Measurements from ENCODE around the gene TRAF3.

DNA sequence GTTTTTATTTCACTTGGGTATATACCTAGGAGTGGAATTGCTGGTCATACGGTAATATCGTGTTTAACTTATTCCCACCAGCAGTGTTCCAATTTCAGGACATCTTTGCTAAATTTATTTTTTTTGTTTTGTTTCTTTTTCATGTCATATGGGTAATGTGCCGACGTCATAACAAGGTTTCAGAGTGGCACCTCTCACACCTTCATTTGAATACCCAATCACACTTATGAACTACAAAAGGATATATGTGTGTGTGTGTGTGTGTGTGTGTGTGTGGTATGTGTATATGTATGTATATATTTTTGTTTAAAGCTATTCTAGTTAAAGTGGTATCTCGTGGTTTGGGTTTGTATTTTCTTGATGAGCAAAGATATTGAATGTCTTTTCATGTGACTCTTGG lies 12.1 kb downstream of the TRAF3 start:
- TF ChIP-seq, protein P1, sequence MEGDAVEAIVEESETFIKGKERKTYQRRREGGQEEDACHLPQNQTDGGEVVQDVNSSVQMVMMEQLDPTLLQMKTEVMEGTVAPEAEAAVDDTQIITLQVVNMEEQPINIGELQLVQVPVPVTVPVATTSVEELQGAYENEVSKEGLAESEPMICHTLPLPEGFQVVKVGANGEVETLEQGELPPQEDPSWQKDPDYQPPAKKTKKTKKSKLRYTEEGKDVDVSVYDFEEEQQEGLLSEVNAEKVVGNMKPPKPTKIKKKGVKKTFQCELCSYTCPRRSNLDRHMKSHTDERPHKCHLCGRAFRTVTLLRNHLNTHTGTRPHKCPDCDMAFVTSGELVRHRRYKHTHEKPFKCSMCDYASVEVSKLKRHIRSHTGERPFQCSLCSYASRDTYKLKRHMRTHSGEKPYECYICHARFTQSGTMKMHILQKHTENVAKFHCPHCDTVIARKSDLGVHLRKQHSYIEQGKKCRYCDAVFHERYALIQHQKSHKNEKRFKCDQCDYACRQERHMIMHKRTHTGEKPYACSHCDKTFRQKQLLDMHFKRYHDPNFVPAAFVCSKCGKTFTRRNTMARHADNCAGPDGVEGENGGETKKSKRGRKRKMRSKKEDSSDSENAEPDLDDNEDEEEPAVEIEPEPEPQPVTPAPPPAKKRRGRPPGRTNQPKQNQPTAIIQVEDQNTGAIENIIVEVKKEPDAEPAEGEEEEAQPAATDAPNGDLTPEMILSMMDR (IDR thresholded peaks at IDR 0.05), result no peak
- TF ChIP-seq POLR2AphosphoS5 (IDR thresholded peaks at IDR 0.05; ENCODE audit: low read depth, low read length), result no peak
- TF ChIP-seq, protein P2, sequence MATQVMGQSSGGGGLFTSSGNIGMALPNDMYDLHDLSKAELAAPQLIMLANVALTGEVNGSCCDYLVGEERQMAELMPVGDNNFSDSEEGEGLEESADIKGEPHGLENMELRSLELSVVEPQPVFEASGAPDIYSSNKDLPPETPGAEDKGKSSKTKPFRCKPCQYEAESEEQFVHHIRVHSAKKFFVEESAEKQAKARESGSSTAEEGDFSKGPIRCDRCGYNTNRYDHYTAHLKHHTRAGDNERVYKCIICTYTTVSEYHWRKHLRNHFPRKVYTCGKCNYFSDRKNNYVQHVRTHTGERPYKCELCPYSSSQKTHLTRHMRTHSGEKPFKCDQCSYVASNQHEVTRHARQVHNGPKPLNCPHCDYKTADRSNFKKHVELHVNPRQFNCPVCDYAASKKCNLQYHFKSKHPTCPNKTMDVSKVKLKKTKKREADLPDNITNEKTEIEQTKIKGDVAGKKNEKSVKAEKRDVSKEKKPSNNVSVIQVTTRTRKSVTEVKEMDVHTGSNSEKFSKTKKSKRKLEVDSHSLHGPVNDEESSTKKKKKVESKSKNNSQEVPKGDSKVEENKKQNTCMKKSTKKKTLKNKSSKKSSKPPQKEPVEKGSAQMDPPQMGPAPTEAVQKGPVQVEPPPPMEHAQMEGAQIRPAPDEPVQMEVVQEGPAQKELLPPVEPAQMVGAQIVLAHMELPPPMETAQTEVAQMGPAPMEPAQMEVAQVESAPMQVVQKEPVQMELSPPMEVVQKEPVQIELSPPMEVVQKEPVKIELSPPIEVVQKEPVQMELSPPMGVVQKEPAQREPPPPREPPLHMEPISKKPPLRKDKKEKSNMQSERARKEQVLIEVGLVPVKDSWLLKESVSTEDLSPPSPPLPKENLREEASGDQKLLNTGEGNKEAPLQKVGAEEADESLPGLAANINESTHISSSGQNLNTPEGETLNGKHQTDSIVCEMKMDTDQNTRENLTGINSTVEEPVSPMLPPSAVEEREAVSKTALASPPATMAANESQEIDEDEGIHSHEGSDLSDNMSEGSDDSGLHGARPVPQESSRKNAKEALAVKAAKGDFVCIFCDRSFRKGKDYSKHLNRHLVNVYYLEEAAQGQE (IDR thresholded peaks at IDR 0.05; ENCODE audit: insufficient read depth in 1 of 2, low read depth in 2 of 2, low read length in 1 of 2), result no peak
- no peak for TF ChIP-seq SIN3A (IDR thresholded peaks at IDR 0.05; ENCODE audit: borderline replicate concordance, insufficient read depth, low read depth, low read length)

Data from Panc1 (cell line).